Measurements from ENCODE around the gene RNASE1.

DNA sequence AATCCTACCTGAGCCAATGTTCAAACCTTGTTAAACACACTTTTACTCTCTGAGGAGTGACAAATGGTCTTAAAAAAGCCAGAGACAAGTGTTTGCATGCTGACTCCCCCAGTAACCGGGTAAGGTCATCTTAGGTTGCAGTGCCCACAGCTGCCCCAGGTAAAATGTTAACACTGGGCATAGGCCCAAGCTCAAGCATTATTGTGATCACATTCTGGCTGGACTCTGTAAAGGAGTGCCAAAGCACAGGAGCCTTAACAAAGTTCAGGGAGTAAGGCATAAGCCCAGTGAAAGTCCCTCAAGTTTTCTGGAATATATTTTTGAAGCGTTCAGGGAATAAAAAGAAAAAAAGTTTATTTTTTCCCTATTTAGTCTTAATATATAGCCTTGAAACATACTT, 48.3 kb downstream of the RNASE1 start:
- TF ChIP-seq CTCF (IDR thresholded peaks at IDR 0.05 in 2 of 3, conservative IDR thresholded peaks at IDR 0.05 in 1 of 3; ENCODE audit: control insufficient read depth in 2 of 3, extremely low read depth in 1 of 3, insufficient read depth in 1 of 3, low read depth in 3 of 3, low read length in 3 of 3), result no peak
- TF ChIP-seq, protein P1, sequence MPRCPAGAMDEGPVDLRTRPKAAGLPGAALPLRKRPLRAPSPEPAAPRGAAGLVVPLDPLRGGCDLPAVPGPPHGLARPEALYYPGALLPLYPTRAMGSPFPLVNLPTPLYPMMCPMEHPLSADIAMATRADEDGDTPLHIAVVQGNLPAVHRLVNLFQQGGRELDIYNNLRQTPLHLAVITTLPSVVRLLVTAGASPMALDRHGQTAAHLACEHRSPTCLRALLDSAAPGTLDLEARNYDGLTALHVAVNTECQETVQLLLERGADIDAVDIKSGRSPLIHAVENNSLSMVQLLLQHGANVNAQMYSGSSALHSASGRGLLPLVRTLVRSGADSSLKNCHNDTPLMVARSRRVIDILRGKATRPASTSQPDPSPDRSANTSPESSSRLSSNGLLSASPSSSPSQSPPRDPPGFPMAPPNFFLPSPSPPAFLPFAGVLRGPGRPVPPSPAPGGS (IDR thresholded peaks at IDR 0.05; ENCODE audit: borderline replicate concordance, insufficient read depth, low read depth, low read length, poor library complexity, severe bottlenecking), result no peak
- no peak for TF ChIP-seq SMC3 (IDR thresholded peaks at IDR 0.05; ENCODE audit: borderline replicate concordance, low read length)
- TF ChIP-seq ZNF274 (IDR thresholded peaks at IDR 0.05; ENCODE audit: insufficient read depth, insufficient read length), result no peak
- TF ChIP-seq MEF2B (IDR thresholded peaks at IDR 0.05; ENCODE audit: partially characterized antibody, poor library complexity, severe bottlenecking), result no peak
- no peak for TF ChIP-seq CEBPB (IDR thresholded peaks at IDR 0.05; ENCODE audit: borderline replicate concordance in 1 of 2, low read depth in 2 of 2, low read length in 2 of 2)
- no peak for TF ChIP-seq TAF1 (IDR thresholded peaks at IDR 0.05; ENCODE audit: borderline replicate concordance, low read depth, low read length)
- TF ChIP-seq NRF1 (conservative IDR thresholded peaks at IDR 0.05; ENCODE audit: low read depth, low read length), result no peak
- TF ChIP-seq, protein P2, sequence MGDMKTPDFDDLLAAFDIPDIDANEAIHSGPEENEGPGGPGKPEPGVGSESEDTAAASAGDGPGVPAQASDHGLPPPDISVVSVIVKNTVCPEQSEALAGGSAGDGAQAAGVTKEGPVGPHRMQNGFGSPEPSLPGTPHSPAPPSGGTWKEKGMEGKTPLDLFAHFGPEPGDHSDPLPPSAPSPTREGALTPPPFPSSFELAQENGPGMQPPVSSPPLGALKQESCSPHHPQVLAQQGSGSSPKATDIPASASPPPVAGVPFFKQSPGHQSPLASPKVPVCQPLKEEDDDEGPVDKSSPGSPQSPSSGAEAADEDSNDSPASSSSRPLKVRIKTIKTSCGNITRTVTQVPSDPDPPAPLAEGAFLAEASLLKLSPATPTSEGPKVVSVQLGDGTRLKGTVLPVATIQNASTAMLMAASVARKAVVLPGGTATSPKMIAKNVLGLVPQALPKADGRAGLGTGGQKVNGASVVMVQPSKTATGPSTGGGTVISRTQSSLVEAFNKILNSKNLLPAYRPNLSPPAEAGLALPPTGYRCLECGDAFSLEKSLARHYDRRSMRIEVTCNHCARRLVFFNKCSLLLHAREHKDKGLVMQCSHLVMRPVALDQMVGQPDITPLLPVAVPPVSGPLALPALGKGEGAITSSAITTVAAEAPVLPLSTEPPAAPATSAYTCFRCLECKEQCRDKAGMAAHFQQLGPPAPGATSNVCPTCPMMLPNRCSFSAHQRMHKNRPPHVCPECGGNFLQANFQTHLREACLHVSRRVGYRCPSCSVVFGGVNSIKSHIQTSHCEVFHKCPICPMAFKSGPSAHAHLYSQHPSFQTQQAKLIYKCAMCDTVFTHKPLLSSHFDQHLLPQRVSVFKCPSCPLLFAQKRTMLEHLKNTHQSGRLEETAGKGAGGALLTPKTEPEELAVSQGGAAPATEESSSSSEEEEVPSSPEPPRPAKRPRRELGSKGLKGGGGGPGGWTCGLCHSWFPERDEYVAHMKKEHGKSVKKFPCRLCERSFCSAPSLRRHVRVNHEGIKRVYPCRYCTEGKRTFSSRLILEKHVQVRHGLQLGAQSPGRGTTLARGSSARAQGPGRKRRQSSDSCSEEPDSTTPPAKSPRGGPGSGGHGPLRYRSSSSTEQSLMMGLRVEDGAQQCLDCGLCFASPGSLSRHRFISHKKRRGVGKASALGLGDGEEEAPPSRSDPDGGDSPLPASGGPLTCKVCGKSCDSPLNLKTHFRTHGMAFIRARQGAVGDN (IDR thresholded peaks at IDR 0.05), result no peak
- TF ChIP-seq KDM1A (IDR thresholded peaks at IDR 0.05; ENCODE audit: borderline replicate concordance), result no peak
- no peak for TF ChIP-seq EP300 (IDR thresholded peaks at IDR 0.05; ENCODE audit: borderline replicate concordance in 1 of 2, control insufficient read depth in 1 of 2, low read depth in 2 of 2, low read length in 2 of 2)
- TF ChIP-seq YBX1 (IDR thresholded peaks at IDR 0.05), result no peak
- no peak for TF ChIP-seq MAX (IDR thresholded peaks at IDR 0.05; ENCODE audit: low read depth, low read length)
- no peak for TF ChIP-seq ETV6 (conservative IDR thresholded peaks at IDR 0.05 in 1 of 2, IDR thresholded peaks at IDR 0.05 in 1 of 2; ENCODE audit: borderline replicate concordance in 1 of 2, low read depth in 1 of 2)

Measured in GM12878 (cell line).